Neural cell (in vitro differentiated cells): Measurements from ENCODE around the gene APMAP. TPM values are rescaled to one million over a fixed set of nuclear protein-coding genes. Genes with fewer than 3 reads are reported as not detected.

ENCODE experiments used
- H2AFZ ChIP-seq: fragments of 200-600, 300-800 bp; sonication (generic), shearing (Covaris generic); 2 replicates; pipeline ENCODE4 v1.6.0; 2014; ENCODE audit warnings: low read depth, mild to moderate bottlenecking, antibody characterized with exemption, low read length, moderate library complexity
- H3F3A ChIP-seq: fragments of 200-600 bp; shearing (Covaris generic); 2 replicates; pipeline ENCODE4 v1.6.1; 2016; ENCODE audit warnings: mild to moderate bottlenecking, moderate library complexity, mixed read lengths, antibody characterized with exemption, low read length; ENCODE audit not compliant: insufficient read depth, poor library complexity, severe bottlenecking
- H3K27ac ChIP-seq: fragments of 200-600, 300-800 bp; sonication (generic), shearing (Covaris generic); 2 replicates; pipeline ENCODE4 v1.5.1; 2014; ENCODE audit warnings: mild to moderate bottlenecking, low read length, moderate library complexity
- H3K27me3 ChIP-seq: fragments of 300-800, 200-600 bp; sonication (generic), shearing (Covaris generic); 2 replicates; pipeline ENCODE4 v1.6.0; 2014; ENCODE audit warnings: mild to moderate bottlenecking, low read depth, low read length, moderate library complexity; ENCODE audit not compliant: insufficient read depth
- H3K36me3 ChIP-seq: fragments of 300-800, 200-600 bp; sonication (generic), shearing (Covaris generic); 2 replicates; pipeline ENCODE4 v1.5.1; 2014; ENCODE audit warnings: mild to moderate bottlenecking, antibody characterized with exemption, low read length, moderate library complexity; ENCODE audit not compliant: insufficient read depth
- H3K4me2 ChIP-seq: fragments of 300-800, 200-600 bp; sonication (generic), shearing (Covaris generic); 2 replicates; pipeline ENCODE4 v1.6.0; 2014; ENCODE audit warnings: mild to moderate bottlenecking, low read length
- H3K4me3 ChIP-seq: fragments of 300-800, 200-600 bp; sonication (generic), shearing (Covaris generic); 2 replicates; pipeline ENCODE4 v1.5.1; 2014; ENCODE audit warnings: mild to moderate bottlenecking, low read length, moderate library complexity
- H3K79me2 ChIP-seq: fragments of 200-600 bp; shearing (Covaris generic); replicated peaks from 2 replicates; pipeline ENCODE4 v1.6.0; 2014; ENCODE audit warnings: mild to moderate bottlenecking, low read length, moderate library complexity; ENCODE audit not compliant: insufficient read depth
- H3K9ac ChIP-seq: fragments of 300-800, 200-600 bp; sonication (generic), shearing (Covaris generic); 2 replicates; pipeline ENCODE4 v1.6.1; 2016; ENCODE audit warnings: mild to moderate bottlenecking, low read length, mixed read lengths
- H3K9me2 ChIP-seq: fragments of 200-600 bp; shearing (Covaris generic); 2 replicates; pipeline ENCODE4 v1.6.1; 2016; ENCODE audit warnings: mild to moderate bottlenecking, low read length, mixed read lengths; ENCODE audit not compliant: insufficient read depth
- H3K9me3 ChIP-seq: fragments of 200-600, 300-800 bp; sonication (generic), shearing (Covaris generic); 2 replicates; pipeline ENCODE4 v1.6.1; 2016; ENCODE audit warnings: mild to moderate bottlenecking, mixed run types, low read length, moderate library complexity, mixed read lengths
- H4K20me1 ChIP-seq: fragments of 200-600 bp; shearing (Covaris generic); 2 replicates; pipeline ENCODE4 v1.6.1; 2016; ENCODE audit warnings: mild to moderate bottlenecking, mixed run types; ENCODE audit not compliant: insufficient read depth
- EP300 ChIP-seq: fragments of 450-650 bp; conservative IDR thresholded peaks from 2 replicates; pipeline ENCODE4 v1.6.1; 2014; ENCODE audit warnings: antibody characterized with exemption, mild to moderate bottlenecking, moderate library complexity; ENCODE audit not compliant: poor library complexity, severe bottlenecking
- EZH2 ChIP-seq: fragments of 200-600, 300-800 bp; shearing (Covaris generic), sonication (generic); IDR thresholded peaks from 2 replicates; pipeline ENCODE4 v1.6.1; 2014; ENCODE audit warnings: antibody characterized with exemption, low read length, borderline replicate concordance, mild to moderate bottlenecking; ENCODE audit not compliant: insufficient read depth, poor library complexity, severe bottlenecking
- MXI1 ChIP-seq: fragments of 450-650 bp; conservative IDR thresholded peaks from 2 replicates; pipeline ENCODE4 v1.6.1; 2014; ENCODE audit warnings: antibody characterized with exemption, mild to moderate bottlenecking; ENCODE audit not compliant: poor library complexity, severe bottlenecking
- POLR2AphosphoS5 ChIP-seq: IDR thresholded peaks from 2 replicates; pipeline ENCODE4 v1.6.1; 2012
- RAD21 ChIP-seq: fragments of 450-650 bp; conservative IDR thresholded peaks from 2 replicates; pipeline ENCODE4 v1.6.1; 2014; ENCODE audit warnings: antibody characterized with exemption, mild to moderate bottlenecking, moderate library complexity
- SMC3 ChIP-seq: fragments of 450-650 bp; conservative IDR thresholded peaks from 2 replicates; pipeline ENCODE4 v1.6.1; 2014; ENCODE audit warnings: antibody characterized with exemption, mild to moderate bottlenecking, moderate library complexity; ENCODE audit not compliant: poor library complexity
- TAF1 ChIP-seq: IDR thresholded peaks from 2 replicates; pipeline ENCODE4 v1.6.1; 2012; ENCODE audit warnings: low read depth
- polyA plus RNA-seq: library from polyadenylated mRNA; depleted of rRNA; stranded (reverse); fragments of >200 nt; gene quantifications from 2 replicates; pipeline ENCODE4 v1.2.3, GENCODE V29; 2014
- TF ChIP-seq, protein P1 (sequence below): fragments of 450-650 bp; IDR thresholded peaks from 2 replicates; pipeline ENCODE4 v1.5.1; 2014; ENCODE audit warnings: antibody characterized with exemption, mild to moderate bottlenecking, moderate library complexity; ENCODE audit not compliant: poor library complexity, severe bottlenecking
- TF ChIP-seq, protein P2 (sequence below): IDR thresholded peaks from 2 replicates; pipeline ENCODE4 v1.6.1; 2012; ENCODE audit warnings: borderline replicate concordance

The APMAP gene
- polyA plus RNA-seq, 1 donor from 2014 or later = 140 TPM

DNA sequence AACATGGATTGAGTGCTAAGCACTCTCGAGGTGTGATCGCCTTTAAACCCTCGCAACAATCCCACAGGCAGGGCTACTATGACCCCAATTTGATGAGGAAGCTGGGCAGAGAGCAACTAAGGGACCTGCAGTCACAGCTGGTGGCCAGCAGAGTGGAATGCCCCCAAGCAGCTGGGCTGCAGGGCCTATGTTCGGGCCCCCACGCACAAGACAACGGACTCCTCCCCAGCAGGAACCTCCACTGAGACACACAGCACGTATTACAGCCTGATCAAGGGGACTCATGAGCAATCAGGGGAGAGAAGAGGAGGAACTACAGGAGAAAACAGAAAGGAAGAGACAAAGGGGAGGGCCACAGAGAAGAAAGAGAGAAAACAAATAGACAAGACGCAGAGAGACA, 21.8 kb downstream of the APMAP start:
- H3K4me2 ChIP-seq = no peak overlapping the region
- no peak for TF ChIP-seq TAF1
- H3K9ac ChIP-seq = no peak overlapping the region
- no peaks in the 10 kb centered on the region for H3F3A ChIP-seq
- H3K9me2 ChIP-seq = no peaks in the 10 kb centered on the region
- H3K79me2 ChIP-seq = no peaks in the 10 kb centered on the region
- no peaks in the 10 kb centered on the region for H3K27me3 ChIP-seq
- H4K20me1 ChIP-seq = no peaks in the 10 kb centered on the region
- no peak overlapping the region for H3K4me3 ChIP-seq
- no peaks in the 10 kb centered on the region for H3K9me3 ChIP-seq
- no peak overlapping the region for H2AFZ ChIP-seq
- no peak overlapping the region for H3K27ac ChIP-seq
- peaks cover 8% of the 10 kb centered on the region for H3K36me3 ChIP-seq

DNA sequence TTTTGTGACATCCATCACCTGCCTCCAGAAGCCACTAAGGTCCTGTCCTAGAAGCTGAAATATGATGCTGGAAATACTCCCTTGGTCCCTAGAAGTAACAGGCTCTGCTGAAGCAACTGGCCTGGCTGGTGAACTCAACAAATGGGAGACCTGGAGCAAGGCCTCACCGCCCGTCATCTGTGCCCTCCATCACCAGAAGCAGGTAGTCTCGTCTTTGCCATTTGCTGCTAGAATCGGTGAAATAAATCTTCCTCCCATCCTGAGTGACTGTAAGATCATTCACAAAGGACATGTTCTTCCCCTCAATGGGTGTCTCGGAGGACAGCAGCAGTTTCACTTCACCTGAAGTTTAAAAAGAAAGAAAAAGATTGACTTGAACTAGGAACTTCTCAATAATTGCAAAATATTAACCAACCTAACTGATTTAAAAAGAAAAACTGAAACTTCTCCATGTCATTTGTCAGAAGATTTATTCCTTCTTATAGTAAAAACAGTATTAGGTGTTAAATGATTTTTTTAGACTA, 22.5 kb downstream of the APMAP start:
- Histone ChIP-seq H3F3A (no peaks in the 10 kb centered on the region), H4K20me1 (no peaks in the 10 kb centered on the region), H3K9me3 (no peaks in the 10 kb centered on the region), H3K4me2 (no peak overlapping the region), H3K79me2 (no peaks in the 10 kb centered on the region), H3K9ac (no peak overlapping the region), H2AFZ (no peak overlapping the region), H3K9me2 (no peaks in the 10 kb centered on the region), H3K4me3 (no peak overlapping the region), H3K36me3 (peaks cover 8% of the 10 kb centered on the region), H3K27ac (no peak overlapping the region), H3K27me3 (no peaks in the 10 kb centered on the region)
- TF ChIP-seq TAF1 (no peak), SMC3 (no peak), POLR2AphosphoS5 (no peak), MXI1 (no peak), EZH2 (no peak), EP300 (no peak), RAD21 (no peak)
- TF ChIP-seq, protein P1, sequence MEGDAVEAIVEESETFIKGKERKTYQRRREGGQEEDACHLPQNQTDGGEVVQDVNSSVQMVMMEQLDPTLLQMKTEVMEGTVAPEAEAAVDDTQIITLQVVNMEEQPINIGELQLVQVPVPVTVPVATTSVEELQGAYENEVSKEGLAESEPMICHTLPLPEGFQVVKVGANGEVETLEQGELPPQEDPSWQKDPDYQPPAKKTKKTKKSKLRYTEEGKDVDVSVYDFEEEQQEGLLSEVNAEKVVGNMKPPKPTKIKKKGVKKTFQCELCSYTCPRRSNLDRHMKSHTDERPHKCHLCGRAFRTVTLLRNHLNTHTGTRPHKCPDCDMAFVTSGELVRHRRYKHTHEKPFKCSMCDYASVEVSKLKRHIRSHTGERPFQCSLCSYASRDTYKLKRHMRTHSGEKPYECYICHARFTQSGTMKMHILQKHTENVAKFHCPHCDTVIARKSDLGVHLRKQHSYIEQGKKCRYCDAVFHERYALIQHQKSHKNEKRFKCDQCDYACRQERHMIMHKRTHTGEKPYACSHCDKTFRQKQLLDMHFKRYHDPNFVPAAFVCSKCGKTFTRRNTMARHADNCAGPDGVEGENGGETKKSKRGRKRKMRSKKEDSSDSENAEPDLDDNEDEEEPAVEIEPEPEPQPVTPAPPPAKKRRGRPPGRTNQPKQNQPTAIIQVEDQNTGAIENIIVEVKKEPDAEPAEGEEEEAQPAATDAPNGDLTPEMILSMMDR = no peak
- TF ChIP-seq, protein P2, sequence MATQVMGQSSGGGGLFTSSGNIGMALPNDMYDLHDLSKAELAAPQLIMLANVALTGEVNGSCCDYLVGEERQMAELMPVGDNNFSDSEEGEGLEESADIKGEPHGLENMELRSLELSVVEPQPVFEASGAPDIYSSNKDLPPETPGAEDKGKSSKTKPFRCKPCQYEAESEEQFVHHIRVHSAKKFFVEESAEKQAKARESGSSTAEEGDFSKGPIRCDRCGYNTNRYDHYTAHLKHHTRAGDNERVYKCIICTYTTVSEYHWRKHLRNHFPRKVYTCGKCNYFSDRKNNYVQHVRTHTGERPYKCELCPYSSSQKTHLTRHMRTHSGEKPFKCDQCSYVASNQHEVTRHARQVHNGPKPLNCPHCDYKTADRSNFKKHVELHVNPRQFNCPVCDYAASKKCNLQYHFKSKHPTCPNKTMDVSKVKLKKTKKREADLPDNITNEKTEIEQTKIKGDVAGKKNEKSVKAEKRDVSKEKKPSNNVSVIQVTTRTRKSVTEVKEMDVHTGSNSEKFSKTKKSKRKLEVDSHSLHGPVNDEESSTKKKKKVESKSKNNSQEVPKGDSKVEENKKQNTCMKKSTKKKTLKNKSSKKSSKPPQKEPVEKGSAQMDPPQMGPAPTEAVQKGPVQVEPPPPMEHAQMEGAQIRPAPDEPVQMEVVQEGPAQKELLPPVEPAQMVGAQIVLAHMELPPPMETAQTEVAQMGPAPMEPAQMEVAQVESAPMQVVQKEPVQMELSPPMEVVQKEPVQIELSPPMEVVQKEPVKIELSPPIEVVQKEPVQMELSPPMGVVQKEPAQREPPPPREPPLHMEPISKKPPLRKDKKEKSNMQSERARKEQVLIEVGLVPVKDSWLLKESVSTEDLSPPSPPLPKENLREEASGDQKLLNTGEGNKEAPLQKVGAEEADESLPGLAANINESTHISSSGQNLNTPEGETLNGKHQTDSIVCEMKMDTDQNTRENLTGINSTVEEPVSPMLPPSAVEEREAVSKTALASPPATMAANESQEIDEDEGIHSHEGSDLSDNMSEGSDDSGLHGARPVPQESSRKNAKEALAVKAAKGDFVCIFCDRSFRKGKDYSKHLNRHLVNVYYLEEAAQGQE = no peak
